Measurements from ENCODE around the gene FOXRED1.

- TF ChIP-seq CTCF (IDR thresholded peaks at IDR 0.05 in 2 of 3, conservative IDR thresholded peaks at IDR 0.05 in 1 of 3; ENCODE audit: control insufficient read depth in 2 of 3, extremely low read depth in 1 of 3, insufficient read depth in 1 of 3, low read depth in 3 of 3, low read length in 3 of 3) (no peak), POLR2A (IDR thresholded peaks at IDR 0.05; ENCODE audit: low read depth, low read length) (no peak), SP1 (IDR thresholded peaks at IDR 0.05; ENCODE audit: low read depth, low read length) (no peak), CHD4 (IDR thresholded peaks at IDR 0.05) (no peak), ELK1 (IDR thresholded peaks at IDR 0.05; ENCODE audit: low read depth, low read length) (no peak), RAD21 (IDR thresholded peaks at IDR 0.05; ENCODE audit: insufficient read depth, low read depth, low read length) (no peak), ZNF687 (IDR thresholded peaks at IDR 0.05) (no peak)
Measured at GRCh38 chr11:126280595-126280994, 11.6 kb downstream of the FOXRED1 start.

Data from GM12878 (cell line).